ENCODE results near the gene PTPN3.

Gene PTPN3

DNA sequence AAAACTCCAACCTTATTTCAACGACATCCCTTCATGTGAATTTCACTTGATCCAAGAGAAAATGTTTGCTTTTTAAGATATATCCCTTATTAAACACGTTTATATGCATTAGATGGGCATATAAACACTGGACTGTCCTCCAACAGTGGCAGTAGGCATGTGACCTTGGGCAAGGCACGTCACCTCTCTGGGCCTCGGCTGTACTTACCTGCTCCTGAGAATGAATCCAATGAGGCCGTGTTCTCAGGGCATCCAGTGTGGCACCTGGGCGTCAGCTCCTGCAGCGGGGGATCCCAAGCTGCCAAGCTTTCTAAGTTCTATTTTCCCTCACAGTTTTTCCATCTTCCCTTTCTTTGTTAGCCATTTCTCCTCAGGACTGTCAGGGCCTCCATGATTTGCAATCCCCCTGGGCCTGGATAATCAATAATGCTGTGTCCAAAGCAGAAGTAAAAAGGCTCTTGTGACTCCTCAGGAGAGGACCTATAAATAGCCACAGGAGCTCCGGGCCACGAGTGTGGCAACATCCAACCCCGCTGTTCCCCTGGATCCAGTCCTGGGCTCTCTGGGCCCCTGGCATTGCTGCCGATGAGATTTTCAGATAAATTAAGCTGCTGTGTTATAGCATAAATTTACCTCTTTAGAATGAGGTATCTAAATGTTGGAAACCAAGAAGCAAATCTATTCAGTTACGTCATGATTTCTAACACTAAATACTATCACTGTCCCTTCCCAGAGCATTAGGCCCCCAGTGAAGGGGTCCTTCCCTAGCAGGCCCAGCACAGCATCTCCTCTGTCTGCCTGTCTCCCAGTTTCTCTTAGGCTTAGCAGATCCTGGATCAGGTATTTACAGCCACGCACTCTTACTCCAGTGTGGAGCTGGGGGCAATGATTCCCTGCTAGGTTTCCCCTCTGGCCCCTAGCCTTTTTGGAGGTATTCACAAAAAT lies 76.8 kb downstream of the PTPN3 start:
- DNase-seq, result no peak

DNA sequence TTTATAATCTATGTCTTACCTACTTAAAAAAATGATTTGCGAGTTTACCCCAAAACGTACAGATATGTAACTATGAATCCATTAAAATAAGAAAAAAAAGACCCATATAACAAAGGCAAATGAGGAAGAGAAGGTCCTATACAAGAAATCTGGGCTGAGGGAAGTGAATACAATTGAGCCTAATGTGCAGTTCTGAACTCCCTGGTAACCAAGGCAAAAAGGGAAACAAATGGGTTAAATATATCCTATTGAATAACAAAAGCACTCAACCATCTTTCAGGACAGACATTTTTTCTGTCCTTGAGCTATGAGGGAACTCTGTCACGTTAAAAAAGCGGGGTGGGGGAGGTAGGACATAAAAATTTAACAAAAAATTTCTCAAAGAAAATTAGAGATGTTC lies 78.6 kb downstream of the PTPN3 start:
- no peak for DNase-seq

DNA sequence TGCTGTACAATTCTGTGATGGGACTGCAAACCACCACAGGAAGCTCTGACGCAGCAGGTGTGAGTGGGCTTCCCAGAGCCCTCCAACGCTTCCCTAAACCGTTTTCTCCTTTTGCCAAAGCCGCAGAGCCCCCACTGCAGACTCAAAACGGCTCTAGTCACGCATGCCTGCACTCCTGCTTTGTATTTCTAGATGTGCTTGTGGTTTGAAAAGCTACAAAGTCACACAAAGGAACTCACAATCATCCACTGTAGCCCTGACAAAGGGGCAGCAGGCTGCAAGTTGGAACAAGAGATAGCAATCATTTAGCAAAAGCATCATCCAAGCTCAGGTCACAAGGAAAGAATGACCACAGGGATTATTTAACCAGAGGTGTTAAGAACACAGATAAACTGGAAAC lies 79.3 kb downstream of the PTPN3 start:
- peak; percentile 14 to 26 for DNase-seq

DNA sequence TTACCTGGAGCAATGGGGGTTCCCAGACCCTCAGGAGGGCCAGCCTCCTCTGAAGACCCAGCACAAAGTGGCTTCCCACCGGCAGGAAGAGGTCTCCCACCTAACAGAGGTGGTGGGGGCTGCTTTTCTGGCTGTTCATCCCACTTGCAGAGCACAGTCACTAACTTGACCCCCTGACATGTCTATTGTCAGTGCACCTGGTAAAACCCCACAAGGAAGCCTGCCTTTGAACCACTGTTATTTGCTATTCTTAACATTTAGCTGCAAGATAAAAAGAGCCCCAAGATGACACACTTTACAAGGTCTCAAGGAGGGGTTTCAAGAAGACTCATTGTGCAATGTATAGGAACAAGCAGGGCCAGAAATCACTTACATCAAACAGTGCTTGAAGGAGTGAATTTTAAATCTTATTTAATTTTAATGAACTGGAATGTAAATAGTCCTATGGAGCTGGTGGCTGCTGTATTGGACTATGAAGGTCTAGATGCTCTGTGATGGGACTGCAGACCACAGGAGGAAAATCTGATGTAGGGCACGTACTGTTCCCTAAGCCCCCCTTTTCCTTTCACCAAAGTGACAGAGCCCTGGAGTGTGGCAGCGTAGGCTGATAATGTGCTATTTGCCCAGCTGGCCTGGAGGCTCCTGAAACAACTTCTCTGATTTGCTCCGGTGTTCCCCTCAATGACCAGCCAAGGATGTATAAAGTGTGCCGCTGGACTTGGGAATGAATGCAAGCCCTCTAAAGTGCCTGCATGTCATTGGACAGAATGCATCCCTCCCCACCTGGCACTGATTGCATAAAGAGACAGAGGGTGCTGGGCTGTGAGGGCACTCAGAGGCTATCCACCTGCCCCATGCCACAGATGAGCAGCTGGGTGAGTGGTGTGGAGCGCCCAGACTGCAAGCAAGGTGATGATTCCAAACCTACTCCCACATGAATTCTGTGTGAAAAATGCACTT lies 80.2 kb downstream of the PTPN3 start:
- DNase-seq, result no peak

DNA sequence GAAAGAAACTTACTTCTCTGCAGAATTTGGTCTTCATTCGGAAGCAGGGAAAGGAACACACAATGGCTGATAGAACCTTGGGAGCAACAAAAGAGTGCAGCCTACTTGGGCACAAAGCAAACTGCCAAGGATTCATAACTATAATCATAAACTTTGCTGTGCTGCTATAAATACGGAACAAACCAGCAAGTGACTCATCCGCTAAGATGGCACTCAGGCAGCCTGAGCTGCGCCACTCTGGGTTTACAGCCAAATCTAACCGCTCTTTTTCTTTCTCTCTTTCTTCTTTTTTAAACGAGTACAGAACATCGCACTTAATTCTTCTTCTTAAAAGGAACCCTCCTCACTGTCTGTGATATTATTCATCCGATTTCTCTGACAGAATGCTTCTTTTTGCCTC lies 81.1 kb downstream of the PTPN3 start:
- DNase-seq, result peak in 1 of 2 experiments; percentile 14

DNA sequence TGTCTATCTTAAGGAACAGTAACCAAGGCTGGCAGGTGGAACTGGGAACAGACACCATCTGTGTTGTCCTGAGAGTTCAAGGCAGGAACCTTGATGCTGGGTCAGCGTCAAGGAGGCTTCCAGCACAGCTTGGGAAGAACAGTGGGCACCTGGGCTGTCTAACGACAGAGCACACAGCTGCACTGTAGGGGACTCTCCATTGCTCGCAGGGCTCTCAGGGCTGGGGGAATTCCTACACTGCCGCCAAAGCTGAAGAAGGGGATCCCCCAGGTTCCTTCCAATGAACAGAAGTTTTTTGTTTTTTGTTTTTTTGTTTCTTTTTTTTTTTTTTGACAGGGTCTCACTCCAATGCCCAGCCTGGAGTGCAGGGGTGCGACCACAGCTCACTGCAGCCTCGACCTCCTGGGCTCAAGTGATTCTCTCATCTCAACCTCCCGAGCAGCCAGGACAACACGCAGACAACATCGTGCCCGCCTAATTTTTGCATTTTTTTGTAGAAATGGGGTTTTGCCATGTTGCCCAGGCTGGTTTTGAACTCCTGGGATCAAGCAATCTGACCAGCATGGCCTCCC lies 81.9 kb downstream of the PTPN3 start:
- no peak for DNase-seq

DNA sequence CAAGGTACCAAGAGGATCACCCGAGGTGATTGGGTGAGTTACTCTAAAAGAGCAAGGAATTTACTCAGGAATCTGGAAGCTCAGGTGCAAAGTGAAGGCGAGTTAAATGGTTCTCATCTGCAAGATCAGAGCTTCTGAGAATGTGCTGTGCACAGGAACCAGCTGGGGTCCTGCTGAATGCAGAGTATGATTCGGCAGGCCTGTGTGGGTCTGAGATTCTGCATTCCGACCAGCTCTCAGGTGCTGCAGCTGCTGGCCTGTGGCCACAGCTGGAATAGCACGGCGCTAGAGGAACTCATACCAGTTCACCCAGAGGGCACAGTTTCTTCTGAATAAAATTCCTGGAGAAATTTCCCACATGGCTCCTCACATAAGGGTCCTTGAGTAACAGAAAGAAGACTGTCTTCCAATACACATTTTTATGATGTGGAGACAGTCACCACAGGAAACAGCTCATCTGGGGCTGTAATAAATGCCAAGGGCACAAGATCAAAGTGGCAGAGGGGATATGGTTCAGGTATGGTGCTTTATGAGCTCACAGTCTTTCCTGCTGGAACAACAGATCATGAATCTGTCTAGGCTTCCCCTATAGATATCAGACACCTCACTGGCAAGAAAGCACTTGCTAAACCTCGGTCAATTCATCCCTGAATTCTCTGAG lies 83.9 kb downstream of the PTPN3 start:
- no peak for DNase-seq

DNA sequence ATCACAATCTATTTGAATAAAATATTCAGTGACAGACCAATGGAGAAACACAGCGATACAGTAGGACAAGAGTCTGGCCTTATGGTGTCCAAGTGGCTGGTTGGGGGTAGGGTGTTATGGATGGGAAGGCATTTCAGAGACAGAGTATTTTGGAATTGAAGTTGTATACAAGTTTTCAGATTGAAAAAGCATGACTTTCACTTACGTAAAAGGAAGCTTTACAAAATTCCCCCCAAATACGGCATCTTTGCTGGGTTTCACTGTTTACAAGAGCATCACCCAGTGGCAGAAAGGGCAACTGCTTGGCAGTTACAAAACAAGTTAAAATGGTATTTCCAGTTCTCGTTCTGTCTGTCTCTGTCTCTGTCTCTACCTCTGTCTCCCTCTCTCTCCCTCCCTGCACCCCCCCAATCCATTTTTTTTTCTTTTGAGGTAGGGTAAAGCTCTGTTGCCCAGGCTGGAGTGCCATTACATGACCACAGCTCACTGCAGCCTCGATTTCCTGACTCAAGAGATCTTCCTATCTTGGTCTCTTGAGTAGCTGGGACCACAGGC lies 86.2 kb downstream of the PTPN3 start:
- DNase-seq, result peak; percentile 58 to 60

DNA sequence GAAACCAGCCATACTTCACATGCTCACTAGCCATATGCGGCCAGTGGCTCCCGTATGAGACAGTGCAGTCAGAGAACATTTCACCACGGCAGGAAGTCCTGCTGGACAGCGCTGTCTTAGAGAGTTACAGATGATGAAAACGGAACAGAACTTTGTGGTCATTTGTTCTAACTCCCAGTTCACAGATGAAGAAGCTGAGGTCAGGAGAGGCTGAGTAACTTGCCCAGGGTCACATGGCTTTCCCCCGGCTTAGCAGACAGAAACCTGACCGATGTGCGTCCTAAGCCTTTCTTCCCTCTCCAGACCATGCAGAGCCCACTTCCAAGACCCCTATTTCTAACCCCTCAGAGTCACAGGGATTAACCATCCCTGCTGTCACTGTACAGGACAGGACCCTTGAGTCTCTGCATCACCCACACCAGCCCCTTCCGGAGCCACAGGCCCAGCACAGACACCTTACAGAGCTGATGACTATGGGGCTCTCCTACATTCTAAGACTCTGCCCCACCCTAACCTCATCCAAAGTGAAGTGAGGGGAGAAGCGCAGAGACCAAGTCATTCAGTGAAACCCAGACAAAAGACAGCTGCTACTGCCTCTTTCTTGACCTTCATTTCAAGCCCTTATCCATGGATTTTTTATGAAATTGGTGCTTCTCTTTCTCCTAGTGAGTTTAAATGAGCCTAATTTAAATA lies 86.9 kb downstream of the PTPN3 start:
- peak; percentile 20 to 50 for DNase-seq

DNA sequence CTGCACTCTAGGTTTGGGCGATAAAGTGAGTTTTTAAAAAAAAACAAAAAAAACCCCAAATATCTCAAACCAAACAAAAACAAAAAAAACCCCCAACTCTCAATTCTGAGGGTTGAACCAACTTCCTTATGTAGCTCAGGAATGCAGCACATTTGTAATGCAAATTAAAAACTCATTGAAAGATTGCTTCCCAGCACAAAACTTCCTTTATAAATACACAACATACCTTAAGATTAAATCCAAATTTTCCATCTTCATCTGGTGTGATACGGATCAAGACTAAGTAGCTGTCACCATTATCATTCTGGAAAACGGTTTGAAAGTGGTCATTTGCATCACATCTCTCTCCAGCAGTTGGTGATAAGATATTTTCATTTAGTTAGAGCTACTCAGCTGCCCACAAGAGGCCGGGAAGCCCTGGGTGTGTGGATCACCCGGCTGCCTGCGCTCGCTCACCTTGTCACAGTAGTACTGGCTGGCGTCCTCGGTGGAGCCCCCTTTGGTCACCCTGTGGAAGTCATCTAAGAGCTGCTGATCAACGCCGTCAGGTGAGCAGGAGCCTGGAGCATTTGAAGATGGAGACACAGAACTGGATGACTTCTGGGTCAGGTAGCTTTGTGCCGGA lies 88.2 kb downstream of the PTPN3 start:
- peak in 1 of 2 experiments; percentile 16 for DNase-seq

DNA sequence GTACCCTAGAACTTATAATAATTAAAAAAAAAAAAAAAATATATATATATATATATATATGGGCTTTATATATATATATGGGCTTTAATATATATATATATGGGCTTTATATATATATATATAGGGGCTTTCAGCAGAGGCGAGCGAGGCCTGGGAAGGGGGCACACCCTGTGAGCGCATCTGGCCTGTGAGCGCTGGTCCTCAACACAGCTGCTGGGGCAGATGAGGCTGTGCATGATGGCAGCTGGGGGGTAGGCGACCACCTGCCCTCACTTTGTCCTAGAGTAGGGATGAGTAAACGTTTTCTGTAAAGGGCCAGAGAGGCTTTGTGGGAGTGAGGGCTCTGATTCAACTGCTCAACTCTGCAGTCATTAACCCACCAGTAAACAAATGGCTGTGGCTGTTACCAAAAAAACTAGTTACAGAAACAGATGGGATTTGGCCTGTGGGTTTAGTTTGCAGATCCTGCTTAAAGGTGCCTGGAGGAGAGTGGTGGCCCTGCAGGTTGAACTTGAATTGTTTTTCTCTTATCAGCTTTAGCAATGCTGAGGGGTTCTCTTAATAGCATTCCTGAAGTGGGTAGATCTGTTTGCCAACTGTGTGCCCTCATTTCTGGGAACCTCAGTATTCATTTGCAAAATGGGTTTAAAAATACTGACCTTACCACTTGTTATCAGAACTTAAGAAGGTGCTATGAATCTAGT lies 89.2 kb downstream of the PTPN3 start:
- DNase-seq, result no peak

DNA sequence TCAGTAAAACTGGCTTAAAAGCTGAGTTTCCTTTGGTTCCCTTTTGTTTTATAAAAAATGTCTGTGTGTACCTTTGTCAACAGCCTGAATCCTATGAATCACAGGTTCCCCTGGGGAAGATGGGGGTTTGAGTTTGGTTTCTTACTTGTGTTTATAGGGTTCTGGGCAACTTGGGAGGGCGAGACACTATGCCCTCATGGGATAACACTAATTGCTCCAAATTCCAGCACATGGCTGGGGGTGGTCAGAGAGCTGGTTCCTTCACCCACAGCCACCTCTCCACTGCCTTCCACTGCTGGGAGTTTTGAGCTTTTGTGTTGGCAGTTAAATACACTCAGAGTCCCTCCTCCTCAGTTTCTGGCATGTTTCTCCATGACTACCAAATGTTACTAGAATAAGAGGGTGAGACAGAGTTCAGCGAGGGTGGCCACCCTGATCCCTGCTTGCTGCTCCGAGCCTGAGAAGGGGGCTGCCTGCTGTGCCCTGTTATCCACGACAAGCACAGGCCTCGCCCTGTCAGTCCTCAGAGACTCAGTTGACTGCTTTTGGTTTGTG lies 94.3 kb downstream of the PTPN3 start:
- DNase-seq, result no peak

DNA sequence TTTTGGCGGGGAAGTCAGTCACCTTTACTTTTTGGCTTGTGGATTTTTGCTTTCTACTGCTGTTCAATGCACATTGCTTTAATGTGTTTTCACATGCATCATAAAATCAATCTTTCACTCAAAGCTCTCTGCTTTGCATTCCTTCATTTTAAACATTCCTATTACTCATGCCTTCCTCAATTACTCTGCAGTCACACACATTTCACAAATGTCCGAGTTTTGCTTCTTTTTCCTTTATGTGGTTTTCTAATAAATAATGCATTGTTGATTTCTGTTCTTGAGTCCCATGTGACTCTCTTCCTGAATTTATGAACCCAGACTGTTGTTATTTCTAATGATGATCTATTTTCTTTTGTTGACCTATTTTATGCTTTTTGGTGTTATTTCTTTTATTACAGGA lies 95.0 kb downstream of the PTPN3 start:
- no peak for DNase-seq

DNA sequence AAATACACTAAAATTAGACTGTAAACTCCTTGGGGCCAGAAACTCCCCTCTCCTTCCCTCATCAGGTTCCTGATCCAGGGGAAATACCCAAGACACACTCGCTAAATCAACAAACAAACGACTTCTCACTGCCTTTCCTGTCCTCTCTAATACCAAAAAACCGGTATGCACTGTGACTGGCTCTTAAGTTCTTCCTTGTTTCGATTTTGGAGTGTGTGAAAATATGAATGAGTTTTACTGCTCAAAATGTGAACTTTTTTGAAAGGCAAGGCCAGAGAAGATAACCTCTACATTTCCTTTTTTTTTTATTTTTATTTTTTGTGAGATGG lies 96.2 kb downstream of the PTPN3 start:
- DNase-seq, result no peak

DNA sequence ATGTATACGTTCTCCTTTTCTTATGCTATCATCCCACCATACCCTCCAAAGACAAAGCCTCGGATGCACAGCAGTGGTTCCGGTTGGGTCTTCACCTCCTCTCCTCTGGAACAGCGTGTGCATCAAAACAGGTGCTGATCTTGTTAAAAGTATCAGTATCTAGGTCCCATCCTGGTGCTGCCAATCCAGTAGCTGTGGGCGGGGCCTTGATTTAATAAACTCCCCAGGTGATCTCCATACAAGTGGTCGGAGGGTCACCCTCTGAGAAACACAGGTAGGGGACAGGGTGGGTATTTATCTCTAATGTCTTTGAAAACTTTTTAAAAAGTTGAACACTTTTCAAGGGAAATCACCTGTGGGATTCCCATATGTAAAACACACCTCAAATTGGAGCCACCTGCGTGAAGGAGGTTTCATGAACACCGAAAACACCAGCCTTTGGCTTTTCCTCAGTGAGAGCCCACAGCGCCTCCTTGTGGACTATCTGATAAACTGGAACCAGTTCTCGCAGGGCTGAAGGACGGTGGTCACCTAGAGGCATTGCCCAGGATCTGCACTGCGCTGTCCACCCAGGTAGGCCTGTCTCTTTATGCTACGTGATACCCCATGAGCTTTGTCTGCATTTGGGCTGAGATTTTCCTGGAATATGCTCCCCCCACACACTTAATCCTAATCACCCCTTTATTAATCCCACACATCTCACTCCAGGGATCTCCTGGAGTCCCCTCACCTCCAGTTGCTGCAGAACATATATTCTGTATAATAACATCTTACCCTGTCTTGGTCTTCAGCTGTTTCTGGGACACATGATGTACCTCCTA lies 96.7 kb downstream of the PTPN3 start:
- DNase-seq, result peak; percentile 16 to 39

DNA sequence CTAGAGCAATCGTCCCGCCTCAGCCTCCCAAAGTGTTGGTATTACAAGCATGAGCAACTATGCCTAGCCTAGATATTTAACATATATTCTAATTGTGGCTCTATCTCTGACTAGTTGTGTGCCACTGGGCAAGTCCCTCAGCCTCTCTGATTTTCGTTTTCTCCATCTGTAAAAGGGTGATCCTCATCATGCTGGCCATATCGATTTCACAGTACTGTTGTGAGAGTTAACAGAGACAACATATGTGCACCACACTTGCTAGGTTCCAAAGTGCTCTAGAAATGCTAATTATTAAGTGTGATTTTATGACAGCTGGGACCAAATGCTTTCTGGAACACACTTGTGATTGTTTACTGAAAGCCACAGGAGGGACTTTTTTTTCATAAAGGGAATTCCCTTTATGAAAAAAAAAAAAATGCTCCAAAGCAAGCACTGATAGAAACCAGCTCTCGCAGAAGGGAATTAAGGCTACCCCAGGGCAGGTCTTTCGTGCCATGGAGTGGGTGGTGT lies 98.8 kb downstream of the PTPN3 start:
- no peak for DNase-seq

DNA sequence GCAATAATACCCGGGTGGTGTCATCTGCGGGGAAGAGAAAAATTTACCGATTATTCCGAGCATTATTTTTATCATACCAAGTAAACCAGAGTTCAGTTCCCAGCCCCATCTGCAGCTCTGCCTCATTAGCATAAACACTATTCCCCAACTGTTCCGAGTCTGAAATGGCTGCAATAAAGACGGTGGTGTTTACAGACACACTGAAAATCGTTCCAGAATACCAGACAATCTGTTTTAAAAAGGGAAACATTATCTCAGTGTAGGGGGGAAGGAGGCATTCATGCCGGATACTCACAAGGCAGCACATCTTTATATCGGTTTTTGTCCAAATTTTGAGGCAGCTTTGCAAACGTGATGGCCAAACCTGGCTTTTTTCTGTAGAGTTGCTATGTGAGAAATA lies 106.9 kb downstream of the PTPN3 start:
- no peak for DNase-seq

DNA sequence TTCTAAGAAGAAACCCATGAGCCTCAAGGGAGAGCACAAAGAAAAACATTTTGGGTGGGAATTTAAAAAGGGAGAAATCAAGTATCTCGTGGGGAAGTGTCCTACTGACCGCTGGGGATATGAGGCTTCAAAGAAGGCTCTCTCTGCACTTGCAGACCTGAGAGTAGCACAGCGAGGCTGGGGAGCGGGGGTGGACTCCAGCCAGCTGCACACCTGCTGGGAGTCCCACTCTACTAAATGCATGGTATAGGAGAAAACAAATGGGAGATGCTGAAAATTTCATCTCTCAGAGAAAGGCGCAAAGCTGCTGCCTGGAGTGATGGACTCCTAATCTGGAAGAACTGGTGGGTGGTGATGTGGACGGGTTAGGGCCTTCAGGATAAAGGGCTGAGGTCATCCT lies 110.3 kb downstream of the PTPN3 start:
- no peak for DNase-seq

DNA sequence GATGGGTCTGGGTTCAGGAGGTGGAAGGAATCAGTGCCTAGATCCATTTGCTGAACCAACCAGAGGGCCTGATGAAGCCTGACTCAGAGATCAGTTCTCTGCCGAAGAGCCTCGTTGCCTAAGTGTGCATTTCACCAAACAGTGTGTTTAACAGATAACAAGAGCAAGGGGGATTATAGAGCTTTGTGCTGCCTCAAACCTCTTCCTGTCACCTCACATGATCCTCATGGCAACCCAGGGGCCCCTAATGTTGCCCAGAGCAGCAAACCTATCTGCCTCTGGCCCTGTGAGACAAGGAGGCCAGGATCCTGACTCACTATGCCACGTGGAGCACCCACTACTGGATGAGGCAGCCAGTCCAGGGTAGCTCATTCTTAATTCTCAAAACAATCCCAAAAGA lies 110.9 kb downstream of the PTPN3 start:
- DNase-seq, result no peak
